ENCODE results near the gene OCRL. TPM values are rescaled to one million over a fixed set of nuclear protein-coding genes. Genes with fewer than 3 reads are reported as not detected.

OCRL gene
- total and polyA plus RNA-seq, 2 of the 13 experiments (the other 11 are each of a cell fraction or from before 2014, with no cell fraction given) = 13.4 to 32.0 TPM

- TF ChIP-seq HMGXB4 (CRISPR knock-in tag; IDR thresholded peaks at IDR 0.05; ENCODE audit: borderline replicate concordance in 1 of 2, low read depth in 1 of 2) (no peak), KLF11 (CRISPR knock-in tag; IDR thresholded peaks at IDR 0.05) (no peak), ZBTB33 (CRISPR knock-in tag; IDR thresholded peaks at IDR 0.05) (no peak), ZNF562 (CRISPR knock-in tag; IDR thresholded peaks at IDR 0.05; ENCODE audit: borderline replicate concordance) (no peak), KDM5B (CRISPR knock-in tag; IDR thresholded peaks at IDR 0.05; ENCODE audit: borderline replicate concordance) (no peak), ELF4 (CRISPR knock-in tag; IDR thresholded peaks at IDR 0.05; ENCODE audit: borderline replicate concordance) (no peak), RFXANK (CRISPR knock-in tag; IDR thresholded peaks at IDR 0.05) (no peak), TAF15 (IDR thresholded peaks at IDR 0.05; ENCODE audit: low read depth, low read length, poor library complexity, severe bottlenecking) (no peak), PRPF4 (IDR thresholded peaks at IDR 0.05; ENCODE audit: low read depth, low read length, poor library complexity, severe bottlenecking) (no peak), NAIF1 (CRISPR knock-in tag; IDR thresholded peaks at IDR 0.05; ENCODE audit: borderline replicate concordance) (no peak), ZNF503 (CRISPR knock-in tag; IDR thresholded peaks at IDR 0.05) (no peak), ZNF251 (CRISPR knock-in tag; IDR thresholded peaks at IDR 0.05) (no peak), RFX1 (IDR thresholded peaks at IDR 0.05) (no peak)
- TF ChIP-seq, protein P1, sequence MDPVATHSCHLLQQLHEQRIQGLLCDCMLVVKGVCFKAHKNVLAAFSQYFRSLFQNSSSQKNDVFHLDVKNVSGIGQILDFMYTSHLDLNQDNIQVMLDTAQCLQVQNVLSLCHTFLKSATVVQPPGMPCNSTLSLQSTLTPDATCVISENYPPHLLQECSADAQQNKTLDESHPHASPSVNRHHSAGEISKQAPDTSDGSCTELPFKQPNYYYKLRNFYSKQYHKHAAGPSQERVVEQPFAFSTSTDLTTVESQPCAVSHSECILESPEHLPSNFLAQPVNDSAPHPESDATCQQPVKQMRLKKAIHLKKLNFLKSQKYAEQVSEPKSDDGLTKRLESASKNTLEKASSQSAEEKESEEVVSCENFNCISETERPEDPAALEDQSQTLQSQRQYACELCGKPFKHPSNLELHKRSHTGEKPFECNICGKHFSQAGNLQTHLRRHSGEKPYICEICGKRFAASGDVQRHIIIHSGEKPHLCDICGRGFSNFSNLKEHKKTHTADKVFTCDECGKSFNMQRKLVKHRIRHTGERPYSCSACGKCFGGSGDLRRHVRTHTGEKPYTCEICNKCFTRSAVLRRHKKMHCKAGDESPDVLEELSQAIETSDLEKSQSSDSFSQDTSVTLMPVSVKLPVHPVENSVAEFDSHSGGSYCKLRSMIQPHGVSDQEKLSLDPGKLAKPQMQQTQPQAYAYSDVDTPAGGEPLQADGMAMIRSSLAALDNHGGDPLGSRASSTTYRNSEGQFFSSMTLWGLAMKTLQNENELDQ (CRISPR knock-in tag; IDR thresholded peaks at IDR 0.05; ENCODE audit: borderline replicate concordance) = no peak
These were observed 694 bp downstream of the OCRL start (continued) for GRCh38 chrX:129540722-129541184.

Data from HepG2 (cell line).